Peyer's patch (tissue), 4 donors: Measurements from ENCODE around the gene B4GALT5. TPM values are rescaled to one million over a fixed set of nuclear protein-coding genes. Genes with fewer than 3 reads are reported as not detected.

ENCODE experiments used
- DNase-seq, 3 donors: peaks; one replicate each; pipeline ENCODE4 v3.0.0-alpha.2; 2017 to 2019
- H3K27ac ChIP-seq, 4 donors: fragments of 200-600 bp; sonication (generic); one replicate each; pipeline ENCODE4 v1.5.1; 2016 to 2019
- H3K27me3 ChIP-seq, 2 donors: fragments of 200-600 bp; sonication (generic); one replicate each; pipeline ENCODE4 v1.5.1; 2019
- H3K36me3 ChIP-seq, 3 donors: fragments of 200-600 bp; sonication (generic); one replicate each; pipeline ENCODE4 v1.5.1; 2016 to 2019
- H3K4me1 ChIP-seq, 4 donors: fragments of 200-600 bp; sonication (generic); one replicate each; pipeline ENCODE4 v1.5.1; 2016 to 2019
- H3K4me3 ChIP-seq, 4 donors: fragments of 200-600 bp; sonication (generic); 1 replicate in 3 of 4; 2 replicates in 1 of 4; pipeline ENCODE4 v1.5.1; 2016 to 2019; ENCODE audit warnings: mild to moderate bottlenecking in 1 of 4
- H3K9me3 ChIP-seq, 4 donors: fragments of 200-600 bp; sonication (generic); one replicate each; pipeline ENCODE4 v1.5.1; 2016 to 2019; ENCODE audit warnings: mild to moderate bottlenecking in 1 of 4
- CTCF ChIP-seq, 6 experiments: fragments of 450-650 bp in 4 of 6; fragments of 200-600 bp in 2 of 6; sonication (generic) in 1 of 6; IDR thresholded peaks; one replicate each; pipeline ENCODE4 v1.5.1; 2017 to 2019; ENCODE audit warnings: antibody characterized with exemption in 6 of 6, mild to moderate bottlenecking in 3 of 6, moderate library complexity in 1 of 6
- POLR2A ChIP-seq, 2 donors: fragments of 450-650 bp; IDR thresholded peaks; one replicate each; pipeline ENCODE4 v1.5.1; 2017; ENCODE audit warnings: antibody characterized with exemption in 2 of 2, mild to moderate bottlenecking in 2 of 2, moderate library complexity in 2 of 2
- total RNA-seq, 4 donors: library from RNA; depleted of rRNA; stranded (reverse); fragments of >200 nt; gene quantifications; one replicate each; pipeline ENCODE4 v1.1.0, GENCODE V29; 2016

The B4GALT5 gene
- total RNA-seq, 4 donors from 2014 or later = 8.3 to 24.5 (median 19.3) TPM

DNA sequence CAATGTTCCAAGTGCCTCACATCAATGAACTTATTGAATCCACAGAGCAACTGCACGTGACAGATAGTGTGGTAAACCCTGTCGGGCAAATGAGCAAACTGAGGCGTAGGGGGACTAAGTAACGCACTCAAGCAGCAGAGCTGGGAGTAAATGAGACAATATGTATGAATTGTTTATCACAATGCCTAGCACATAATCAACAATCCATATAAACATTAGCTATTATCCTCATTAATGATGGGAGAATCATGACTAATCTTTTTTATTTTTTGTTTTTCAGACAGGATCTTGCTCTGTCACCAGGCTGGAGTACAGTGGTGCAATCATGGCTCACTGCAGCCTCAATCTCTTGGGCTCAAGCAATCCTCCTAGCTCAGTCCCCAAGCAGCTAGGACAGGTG lies 43.9 kb upstream of the B4GALT5 start:
- Histone ChIP-seq H3K4me1 (no peaks in the 10 kb centered on the region), H3K27ac (no peak overlapping the region), H3K9me3 (no peaks in the 10 kb centered on the region), H3K27me3 (no peaks in the 10 kb centered on the region), H3K36me3 (no peaks in the 10 kb centered on the region), H3K4me3 (no peak overlapping the region)
- no peak for DNase-seq
- TF ChIP-seq POLR2A (IDR thresholded peaks at IDR 0.05) = no peak
- no peak for TF ChIP-seq CTCF (IDR thresholded peaks at IDR 0.05)

DNA sequence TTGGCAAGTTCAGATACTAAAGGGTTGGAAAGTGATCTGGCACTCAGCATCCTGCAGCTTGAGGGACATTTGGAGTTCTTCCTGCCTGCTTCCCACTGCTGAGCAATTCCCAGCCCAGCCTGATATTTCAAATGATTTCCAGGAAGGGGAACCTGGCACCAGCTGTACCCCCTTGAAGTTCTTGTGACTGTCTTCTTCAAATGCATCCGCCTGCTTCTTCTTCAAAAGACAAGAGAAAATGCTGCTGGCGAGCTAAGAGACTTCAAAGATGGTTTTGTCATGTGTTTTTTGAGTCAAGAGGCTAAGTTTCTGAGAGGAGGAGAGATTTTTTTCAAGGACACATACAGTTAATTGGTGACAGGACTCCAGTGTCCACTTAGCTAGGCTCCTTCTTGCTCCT lies 42.6 kb upstream of the B4GALT5 start:
- Histone ChIP-seq H3K4me3 (no peak overlapping the region), H3K36me3 (no peaks in the 10 kb centered on the region), H3K4me1 (peaks cover 0 to 5% (median 2%) of the 10 kb centered on the region in 4 donors), H3K9me3 (no peaks in the 10 kb centered on the region), H3K27me3 (no peaks in the 10 kb centered on the region), H3K27ac (no peak overlapping the region)
- TF ChIP-seq POLR2A (IDR thresholded peaks at IDR 0.05) (no peak), CTCF (IDR thresholded peaks at IDR 0.05) (no peak)
- no peak for DNase-seq

DNA sequence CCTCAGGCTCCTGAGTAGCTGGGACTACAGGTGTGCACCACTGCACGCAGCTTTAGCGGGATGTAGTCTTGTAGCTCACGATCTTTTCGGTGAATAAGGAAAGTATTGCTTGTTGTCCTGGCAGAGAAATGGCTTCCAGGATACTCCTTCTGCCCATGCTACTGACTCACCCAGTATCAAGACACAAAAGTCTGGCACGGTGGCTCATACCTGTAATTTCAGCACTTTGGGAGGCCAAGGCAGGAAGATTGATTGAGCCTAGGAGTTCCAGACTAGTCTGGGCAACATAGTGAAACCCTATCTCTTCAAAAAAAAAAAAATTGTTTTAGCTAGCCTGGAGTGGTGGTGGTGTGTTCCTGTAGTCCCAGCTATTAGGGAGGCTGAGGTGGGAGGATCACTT lies 40.9 kb upstream of the B4GALT5 start:
- H3K9me3 ChIP-seq = no peaks in the 10 kb centered on the region

DNA sequence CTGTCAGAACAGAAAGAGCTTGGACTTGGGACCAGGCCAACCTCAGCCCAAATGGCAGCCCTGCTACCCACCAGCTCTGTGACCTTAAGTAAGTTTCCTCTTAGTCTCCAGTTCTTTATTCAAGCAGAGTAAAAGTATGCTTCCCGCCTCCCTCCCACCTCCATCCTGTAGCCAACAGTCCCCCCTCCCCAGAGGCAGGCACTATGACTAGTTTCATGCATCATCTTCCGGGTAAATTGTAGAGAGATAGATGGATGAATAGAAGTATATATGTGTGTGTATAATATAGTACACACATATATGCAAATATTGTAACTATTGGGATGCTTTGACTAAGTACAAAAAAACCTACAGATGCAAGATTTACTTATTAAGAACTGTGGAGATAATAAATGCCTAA lies 39.5 kb upstream of the B4GALT5 start:
- no peaks in the 10 kb centered on the region for H3K36me3 ChIP-seq
- no peak for DNase-seq
- no peak overlapping the region for H3K27ac ChIP-seq
- no peaks in the 10 kb centered on the region for H3K9me3 ChIP-seq
- no peaks in the 10 kb centered on the region for H3K27me3 ChIP-seq
- no peak overlapping the region for H3K4me3 ChIP-seq
- peaks cover 0 to 6% (median 3%) of the 10 kb centered on the region in 4 donors for H3K4me1 ChIP-seq
- no peak for TF ChIP-seq CTCF (IDR thresholded peaks at IDR 0.05)
- no peak for TF ChIP-seq POLR2A (IDR thresholded peaks at IDR 0.05)

More for the DNA sequence above, 40.9 kb upstream of the B4GALT5 start:
- TF ChIP-seq CTCF (IDR thresholded peaks at IDR 0.05) (no peak), POLR2A (IDR thresholded peaks at IDR 0.05) (no peak)
- no peak for DNase-seq
- Histone ChIP-seq H3K4me3 (no peak overlapping the region), H3K27ac (no peak overlapping the region), H3K4me1 (peaks cover 0 to 6% (median 2%) of the 10 kb centered on the region in 4 donors), H3K36me3 (no peaks in the 10 kb centered on the region), H3K27me3 (no peaks in the 10 kb centered on the region)

- H3K9me3 ChIP-seq = no peaks in the 10 kb centered on the region
- H3K36me3 ChIP-seq = no peaks in the 10 kb centered on the region
- no peaks in the 10 kb centered on the region for H3K27me3 ChIP-seq
- H3K27ac ChIP-seq = no peak overlapping the region
- DNase-seq = no peak
- H3K4me3 ChIP-seq = no peak overlapping the region
- H3K4me1 ChIP-seq = peaks cover 0 to 6% (median 5%) of the 10 kb centered on the region in 4 donors
- TF ChIP-seq POLR2A (IDR thresholded peaks at IDR 0.05) = no peak
- TF ChIP-seq CTCF (IDR thresholded peaks at IDR 0.05) = no peak
These were observed 38.7 kb upstream of the B4GALT5 start for GRCh38 chr20:49752201-49752903.
